ENCODE results near the gene IL18.

DNA sequence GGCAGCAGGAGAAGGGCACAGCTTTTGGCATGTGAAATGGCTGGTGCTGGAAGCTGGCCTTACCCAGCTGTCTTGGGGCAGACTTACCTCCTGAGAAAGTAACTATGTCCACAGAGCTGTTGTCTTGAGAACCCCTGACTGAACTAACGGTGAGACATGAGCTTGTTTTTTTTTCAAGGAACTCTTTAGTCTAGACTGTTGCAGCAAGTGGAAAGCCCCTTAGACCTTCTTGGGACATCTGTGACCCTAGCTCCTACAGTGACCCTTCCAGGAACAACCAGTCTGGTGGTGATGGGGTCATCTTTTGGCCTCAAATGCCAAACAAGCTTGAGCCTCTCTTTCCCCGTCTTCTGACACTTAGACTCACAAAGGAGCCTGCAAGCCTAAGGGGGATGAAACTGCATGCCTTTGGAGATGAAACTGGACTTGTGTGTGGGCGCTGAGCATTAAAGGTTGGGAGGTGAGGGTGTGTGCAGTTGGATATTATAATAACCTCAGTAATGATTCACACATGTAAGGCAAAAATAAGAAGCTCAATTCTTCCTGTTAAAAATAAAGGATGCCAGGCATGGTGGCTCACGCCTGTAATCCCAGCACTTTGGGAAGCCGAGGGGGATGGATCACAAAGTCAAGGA is 41.8 kb downstream of the IL18 start:
- TF ChIP-seq, protein P1, sequence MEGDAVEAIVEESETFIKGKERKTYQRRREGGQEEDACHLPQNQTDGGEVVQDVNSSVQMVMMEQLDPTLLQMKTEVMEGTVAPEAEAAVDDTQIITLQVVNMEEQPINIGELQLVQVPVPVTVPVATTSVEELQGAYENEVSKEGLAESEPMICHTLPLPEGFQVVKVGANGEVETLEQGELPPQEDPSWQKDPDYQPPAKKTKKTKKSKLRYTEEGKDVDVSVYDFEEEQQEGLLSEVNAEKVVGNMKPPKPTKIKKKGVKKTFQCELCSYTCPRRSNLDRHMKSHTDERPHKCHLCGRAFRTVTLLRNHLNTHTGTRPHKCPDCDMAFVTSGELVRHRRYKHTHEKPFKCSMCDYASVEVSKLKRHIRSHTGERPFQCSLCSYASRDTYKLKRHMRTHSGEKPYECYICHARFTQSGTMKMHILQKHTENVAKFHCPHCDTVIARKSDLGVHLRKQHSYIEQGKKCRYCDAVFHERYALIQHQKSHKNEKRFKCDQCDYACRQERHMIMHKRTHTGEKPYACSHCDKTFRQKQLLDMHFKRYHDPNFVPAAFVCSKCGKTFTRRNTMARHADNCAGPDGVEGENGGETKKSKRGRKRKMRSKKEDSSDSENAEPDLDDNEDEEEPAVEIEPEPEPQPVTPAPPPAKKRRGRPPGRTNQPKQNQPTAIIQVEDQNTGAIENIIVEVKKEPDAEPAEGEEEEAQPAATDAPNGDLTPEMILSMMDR (IDR thresholded peaks at IDR 0.05), result no peak
- TF ChIP-seq POLR2A (IDR thresholded peaks at IDR 0.05), result no peak

Data from Peyer's patch (tissue), 4 donors.